WTC11 (cell line): ENCODE data around the gene CMTM1.

Source experiments
- CTCF ChIP-seq: fragments of 200-600 bp; IDR thresholded peaks from 2 replicates; pipeline ENCODE4 v1.8.0; 2022; ENCODE audit warnings: antibody characterized with exemption
- FOXK1 ChIP-seq: sonication (generic); formaldehyde crosslinking; IDR thresholded peaks from 2 replicates; pipeline ENCODE4 v1.8.0; 2022; ENCODE audit warnings: mild to moderate bottlenecking, moderate library complexity, missing genetic modification reagents
- MAX ChIP-seq: sonication (generic); formaldehyde crosslinking; IDR thresholded peaks from 2 replicates; pipeline ENCODE4 v1.8.0; 2022; ENCODE audit warnings: mild to moderate bottlenecking, missing genetic modification reagents
- RELA ChIP-seq: sonication (generic); formaldehyde crosslinking; IDR thresholded peaks from 2 replicates; pipeline ENCODE4 v1.8.1; 2022; ENCODE audit warnings: missing genetic modification reagents, mild to moderate bottlenecking, borderline replicate concordance
- ZNF121 ChIP-seq: sonication (generic); formaldehyde crosslinking; IDR thresholded peaks from 2 replicates; pipeline ENCODE4 v1.8.0; 2023; ENCODE audit warnings: missing genetic modification reagents
- ZNF232 ChIP-seq: sonication (generic); formaldehyde crosslinking; IDR thresholded peaks from 2 replicates; pipeline ENCODE4 v1.8.0; 2022; ENCODE audit warnings: mild to moderate bottlenecking, missing genetic modification reagents

GRCh38 chr16:66592241-66592640 is 26.0 kb downstream of the CMTM1 start:
- TF ChIP-seq CTCF (no peak), ZNF121 (CRISPR knock-in tag) (no peak), ZNF232 (CRISPR knock-in tag) (no peak), RELA (CRISPR knock-in tag) (no peak), MAX (CRISPR knock-in tag) (no peak), FOXK1 (CRISPR knock-in tag) (no peak)
